KG1 (cell line): ENCODE measurements around the gene TMA7B.

Source experiments
- DNase-seq: peaks from one replicate; lab custom pipeline; 2025; lab: John Stamatoyannopoulos, UW

Gene TMA7B

DNA sequence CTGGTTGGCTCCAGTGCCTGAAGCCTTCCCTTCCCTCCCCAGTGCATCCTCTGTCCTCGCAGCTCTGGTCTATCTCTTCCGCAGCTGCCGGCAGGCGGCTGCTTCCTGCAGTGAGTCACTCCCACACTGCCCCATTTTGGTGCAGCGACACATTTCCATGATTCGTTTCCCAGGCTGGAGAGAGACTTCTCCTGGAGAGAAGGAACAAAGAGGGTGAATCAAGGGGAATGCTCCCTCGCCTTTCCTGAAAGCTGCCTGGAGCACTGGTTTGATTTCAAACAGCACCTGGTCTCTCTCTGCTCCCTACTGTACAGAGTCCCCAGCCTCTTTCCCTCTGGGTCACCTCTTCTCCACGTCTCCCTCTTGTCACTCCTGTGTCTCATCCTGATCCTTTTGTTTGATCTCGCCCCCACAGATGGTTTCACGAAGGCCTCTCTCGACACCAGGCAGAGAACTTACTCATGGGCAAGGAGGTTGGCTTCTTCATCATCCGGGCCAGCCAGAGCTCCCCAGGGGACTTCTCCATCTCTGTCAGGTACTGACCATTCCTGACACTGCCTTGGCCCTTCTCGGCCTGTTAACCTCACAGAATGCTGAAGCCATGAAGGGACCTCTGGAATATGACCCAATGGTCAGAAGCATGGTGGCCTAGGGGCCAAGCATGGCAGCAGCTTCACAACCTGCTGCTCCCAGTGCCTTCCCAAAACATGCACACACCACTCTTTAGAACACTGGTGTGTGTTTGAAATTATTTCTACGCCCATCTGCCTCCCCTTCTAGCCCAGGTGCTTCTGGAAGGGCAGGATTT, at the start of gene TMA7B:
TMA7B (plus strand) TSS at position 758 of the 808 bp plus-strand sequence. CDS start 3,978 bp downstream, outside the sequence.
- DNase-seq: no peak

DNA sequence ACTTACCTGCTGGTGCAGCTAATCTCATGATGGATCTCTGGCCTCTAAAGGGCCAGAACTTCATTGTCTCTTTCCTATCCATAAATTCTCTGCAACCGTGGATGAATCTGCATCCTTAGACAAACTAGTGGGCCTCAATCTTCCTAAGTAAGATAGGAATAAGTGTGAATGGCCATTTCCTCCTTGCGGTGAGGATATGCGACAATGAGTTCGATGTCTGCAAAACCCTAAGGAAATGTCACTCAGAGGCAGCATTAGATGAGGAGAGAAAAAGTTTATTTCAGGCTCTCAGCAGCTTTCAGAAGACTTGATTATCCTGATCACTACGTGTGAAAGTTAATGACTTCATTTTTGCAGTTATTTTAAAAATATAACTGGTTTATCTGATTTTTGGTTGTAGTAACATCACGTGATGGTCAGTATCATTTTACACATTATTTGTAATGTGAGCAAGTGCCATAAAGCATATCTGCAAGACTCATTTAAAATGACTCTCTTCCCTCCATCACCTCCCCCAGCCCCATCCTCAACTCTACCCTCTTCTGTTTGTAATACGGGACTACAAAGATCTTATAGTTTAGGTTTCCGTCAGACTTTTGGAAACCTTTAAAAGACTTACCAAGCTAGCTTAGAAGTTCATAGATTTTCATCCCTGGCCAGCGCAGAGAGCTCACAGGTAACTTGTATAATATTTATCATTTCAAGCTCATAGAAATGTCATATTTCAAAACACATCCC, 49.2 kb upstream of the TMA7B start:
- DNase-seq: no peak

DNA sequence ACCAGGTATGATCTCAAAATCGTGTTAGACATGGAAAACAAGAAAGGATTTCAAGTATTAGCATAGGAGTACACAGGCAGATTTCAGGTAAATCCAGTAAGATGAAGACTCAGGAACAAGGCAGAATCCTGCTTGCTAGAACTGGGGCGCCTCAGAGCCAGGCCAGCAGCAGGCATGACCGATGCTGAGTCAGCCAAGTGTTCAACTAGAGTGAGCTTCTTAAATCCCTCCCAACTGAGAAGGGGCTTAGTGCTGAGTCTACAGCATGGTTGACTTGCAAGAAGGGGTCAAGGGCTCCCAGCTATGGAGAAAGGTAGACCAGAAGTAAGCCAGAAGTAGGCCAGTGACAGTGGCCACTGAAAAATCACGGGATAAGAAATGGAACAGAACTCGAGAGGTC, 46.9 kb upstream of the TMA7B start:
- no peak for DNase-seq

DNA sequence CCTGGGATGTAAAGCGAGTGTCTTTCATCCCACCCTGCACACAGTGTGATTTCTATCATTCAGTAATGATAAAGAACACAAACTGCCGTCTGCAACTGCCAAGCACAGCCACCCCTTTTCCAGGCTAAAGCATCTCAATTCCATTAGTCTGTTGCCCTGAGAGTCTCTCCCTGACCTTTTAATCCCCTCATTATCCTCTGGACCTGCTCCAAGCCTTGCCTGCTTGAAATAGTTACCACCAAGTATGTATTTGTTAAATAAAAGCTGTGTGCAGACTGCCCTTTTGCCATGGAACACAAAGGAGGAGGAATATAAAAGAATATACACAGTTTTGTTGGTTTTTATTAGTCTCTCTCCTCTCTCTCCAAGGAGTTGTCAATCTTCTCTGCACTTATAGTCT, 46.3 kb upstream of the TMA7B start:
- no peak for DNase-seq

DNA sequence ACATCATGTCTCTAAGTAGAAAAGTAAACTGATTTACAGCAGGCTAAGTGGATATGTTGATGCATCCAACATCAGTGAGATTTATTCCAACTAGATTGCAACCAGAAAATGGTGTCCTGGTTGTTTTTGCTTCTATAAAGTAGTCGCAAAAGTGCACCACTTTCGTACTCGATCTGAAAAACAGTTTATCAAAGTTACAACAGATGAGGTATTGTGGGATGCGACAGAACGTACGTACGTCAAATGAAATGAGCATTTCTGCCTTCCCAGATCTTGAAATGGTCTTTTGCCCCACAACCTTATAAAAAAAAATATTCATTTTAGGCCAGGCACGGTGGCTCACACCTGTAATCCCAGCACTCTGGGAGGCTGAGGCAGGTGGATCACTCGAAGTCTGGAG, 45.6 kb upstream of the TMA7B start:
- no peak for DNase-seq

DNA sequence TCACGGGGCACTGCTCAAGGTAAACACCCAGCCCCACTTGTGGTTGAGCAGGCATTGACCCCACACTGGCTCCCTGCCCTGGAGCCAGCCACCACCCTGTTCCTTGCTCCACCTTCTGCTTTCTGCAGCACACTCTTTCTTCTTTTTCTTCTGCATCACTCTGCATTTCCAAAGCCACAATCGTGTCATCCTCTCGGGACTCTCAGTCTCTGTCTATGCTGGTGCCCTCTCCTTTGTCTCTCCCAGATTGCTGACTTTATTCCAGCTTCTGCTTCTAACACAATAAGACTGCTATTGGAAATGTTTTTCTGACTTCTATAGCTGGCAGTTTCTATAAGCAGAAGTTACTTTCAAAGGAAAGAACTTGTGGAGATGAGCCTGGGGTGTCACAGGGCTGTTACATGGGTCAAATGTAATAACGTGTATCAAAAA, 44.9 kb upstream of the TMA7B start:
- no peak for DNase-seq

DNA sequence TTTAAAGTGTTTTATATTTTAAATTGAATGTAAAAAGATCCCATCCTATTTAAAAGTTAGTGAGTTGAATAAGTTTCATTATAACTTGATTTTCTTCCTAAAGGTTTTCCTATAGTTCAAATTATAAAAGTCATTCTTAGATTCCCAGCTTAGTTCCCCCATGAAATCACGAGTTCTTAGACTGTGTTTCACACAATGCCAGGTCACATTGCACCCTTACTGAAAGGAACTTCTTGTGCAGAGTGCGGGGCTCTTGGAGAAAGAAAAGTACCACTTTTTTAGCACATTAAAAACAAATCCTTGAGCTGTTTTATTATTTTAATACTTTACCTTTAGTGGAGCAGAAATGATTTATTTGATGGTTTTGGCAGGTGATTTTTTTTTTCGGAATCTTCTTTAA, 43.7 kb upstream of the TMA7B start:
- DNase-seq: no peak

DNA sequence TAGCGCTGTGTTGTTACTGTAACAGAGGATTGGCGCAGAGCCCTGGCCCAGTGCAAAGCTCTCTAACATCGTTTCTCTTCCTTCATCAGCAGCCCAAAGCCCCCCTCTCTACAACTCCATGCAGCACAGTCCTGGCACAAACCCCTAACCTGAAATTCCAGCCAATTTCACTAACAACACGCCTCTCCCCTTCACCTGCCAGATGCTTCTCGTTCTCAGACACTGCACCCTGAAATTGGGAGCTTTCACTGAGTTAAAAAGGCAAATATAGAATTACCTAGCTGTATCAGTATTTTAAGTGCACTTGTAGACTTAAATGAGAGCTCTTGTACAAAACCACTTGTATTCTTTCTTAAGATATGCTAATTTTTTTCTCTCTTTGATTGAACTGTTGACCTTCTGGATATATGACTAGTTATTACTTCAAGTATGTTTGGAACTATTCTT, 43.0 kb upstream of the TMA7B start:
- DNase-seq: no peak

DNA sequence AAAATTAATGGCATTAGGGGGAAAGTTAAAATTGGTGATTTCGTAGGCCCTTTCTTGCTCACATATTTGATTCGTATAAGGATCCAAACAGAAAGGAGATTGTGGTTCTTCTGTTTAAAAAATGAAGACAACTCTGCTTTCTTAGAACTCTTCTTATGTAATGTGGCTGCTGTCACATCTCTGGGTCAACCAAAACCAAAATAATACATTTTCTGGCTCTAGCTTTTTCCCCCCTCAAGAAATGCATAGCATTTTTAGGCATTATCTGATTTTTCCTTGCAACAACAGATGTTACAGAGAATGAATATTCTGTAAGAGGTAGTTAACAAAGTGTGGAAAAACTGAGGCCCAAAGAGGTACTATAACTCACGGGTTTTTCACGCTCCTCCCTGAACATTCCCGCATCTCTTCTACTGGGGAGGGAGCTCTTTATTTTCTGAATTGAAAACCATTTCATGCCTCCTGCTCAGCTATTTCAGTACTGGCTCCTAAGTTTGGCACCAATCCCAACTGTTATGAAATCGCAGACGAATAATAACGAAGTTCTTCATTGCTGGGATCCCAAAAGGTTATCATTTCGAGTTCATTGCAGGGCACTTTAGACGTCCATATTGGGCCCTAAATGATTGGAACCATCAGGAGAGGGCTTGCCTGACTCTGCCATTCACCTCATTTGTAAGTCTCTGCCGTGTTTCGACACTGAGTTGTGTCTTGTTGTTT, 42.3 kb upstream of the TMA7B start:
- no peak for DNase-seq

DNA sequence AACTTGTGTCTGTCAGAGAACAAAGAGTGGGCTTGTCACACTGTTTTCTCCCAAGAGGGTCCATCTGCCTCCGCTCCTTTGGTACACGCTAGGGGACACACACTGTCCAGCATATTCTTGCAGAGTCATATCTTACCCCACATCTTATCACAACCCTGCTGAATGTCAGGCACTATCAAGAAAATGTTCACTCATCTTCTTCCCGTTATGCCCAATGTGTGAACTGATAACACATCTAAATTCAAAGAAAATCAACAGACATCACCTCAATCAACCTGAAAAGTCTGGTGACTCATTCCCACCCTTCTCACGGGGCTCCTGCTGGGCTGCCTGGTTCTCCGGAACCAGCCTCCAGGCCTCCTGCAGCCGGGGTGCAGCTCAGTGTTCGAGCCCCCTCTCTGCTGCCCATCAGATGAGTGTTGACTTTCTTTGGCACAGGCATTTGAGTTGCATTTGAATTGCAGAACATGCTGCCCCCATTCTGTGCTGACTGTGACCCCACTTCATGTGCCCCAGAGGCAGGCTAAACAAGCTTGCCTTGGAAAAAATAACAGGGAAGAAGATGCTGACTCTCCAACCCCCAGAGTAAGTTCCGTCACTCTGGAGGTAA, 40.0 kb upstream of the TMA7B start:
- no peak for DNase-seq

DNA sequence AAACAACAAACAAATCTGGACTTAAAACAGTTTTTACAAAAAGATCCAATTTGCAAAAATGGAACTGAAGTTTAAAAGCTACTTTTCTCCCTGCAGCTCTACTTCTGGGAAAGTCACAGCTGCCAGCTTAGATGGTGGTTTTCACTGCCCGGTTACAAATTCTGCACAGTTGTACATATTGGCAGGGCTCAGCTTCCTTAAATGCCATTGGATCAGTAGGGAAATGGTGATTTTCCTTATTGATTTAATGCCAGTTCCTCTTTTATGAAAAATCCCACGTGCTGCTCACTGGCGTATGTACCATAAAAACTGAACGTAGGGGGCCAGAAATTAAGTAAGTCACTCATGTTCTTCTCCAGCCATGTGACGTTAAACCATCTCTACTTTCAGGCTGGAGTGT, 36.5 kb upstream of the TMA7B start:
- DNase-seq: no peak

DNA sequence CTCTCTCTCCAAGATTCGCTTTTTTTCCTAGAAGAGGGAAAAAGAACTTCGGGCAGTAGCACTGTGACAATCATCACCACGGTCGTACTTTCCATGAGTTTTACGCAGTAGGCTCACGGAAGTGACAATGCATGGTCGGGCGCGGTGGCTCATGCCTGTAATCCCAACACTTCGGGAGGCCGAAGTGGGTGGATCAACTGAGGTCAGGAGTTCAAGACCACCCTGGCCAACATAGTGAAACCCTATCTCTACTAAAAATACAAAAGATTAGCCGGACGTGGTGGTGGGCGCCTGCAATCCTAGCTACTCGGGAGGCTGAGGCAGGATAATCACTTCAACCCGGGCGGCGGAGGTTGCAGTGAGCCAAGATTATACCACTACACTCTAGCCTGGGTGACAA, 35.9 kb upstream of the TMA7B start:
- DNase-seq: no peak

DNA sequence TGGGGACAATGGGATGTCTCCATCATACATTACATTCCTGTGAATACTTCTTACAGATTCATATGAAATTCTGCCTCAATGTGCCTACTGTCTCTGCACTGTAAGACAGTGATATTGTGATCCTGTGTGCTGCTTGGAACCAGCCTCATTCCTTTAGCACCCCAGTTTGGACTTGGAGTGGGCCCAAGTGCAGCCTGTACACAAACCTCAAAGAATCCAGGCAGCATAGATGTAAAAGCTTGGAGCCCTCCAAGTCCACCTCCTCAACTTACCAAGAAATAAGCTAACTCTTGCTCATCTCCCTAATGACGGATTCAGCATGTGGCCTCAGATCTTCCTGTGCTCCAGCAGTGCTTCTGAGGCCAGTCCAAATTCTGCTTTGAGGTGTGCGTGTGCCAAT, 34.9 kb upstream of the TMA7B start:
- DNase-seq: no peak

DNA sequence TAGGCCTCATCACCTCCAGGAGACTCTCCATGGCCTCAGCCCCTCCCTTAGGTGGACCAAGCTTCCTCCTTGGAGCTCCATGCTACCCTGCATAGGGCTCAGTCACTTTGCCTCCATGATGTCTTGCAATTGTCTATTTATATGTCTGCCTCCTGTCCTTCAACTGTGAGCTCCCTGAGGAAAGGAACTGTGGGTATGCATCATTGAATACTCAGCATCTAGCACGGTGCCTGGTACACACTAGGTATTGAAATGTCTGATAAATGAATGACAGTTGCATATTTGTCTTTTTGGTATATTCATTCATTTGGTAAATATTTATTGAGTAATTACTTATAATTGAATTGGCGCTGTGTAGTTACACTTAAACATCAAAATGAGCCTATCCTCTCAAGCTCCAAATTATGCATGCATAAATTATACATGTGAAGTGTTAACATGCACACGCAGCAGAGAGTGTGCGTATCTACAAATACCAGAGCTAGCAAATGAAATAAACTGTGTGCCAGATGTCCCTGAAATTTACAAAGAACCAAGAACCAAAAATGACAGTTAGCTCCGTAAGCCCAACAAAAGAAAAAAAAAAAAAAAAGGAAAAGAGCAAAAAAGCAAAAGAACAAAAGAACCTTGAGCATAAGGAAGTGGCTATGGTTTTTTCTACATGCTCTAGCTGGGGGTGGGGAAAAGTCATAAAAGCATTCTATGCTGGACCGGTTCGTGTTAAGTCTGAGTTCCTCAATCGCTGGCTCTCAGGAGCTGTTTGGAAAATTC, 34.1 kb upstream of the TMA7B start:
- DNase-seq: no peak

DNA sequence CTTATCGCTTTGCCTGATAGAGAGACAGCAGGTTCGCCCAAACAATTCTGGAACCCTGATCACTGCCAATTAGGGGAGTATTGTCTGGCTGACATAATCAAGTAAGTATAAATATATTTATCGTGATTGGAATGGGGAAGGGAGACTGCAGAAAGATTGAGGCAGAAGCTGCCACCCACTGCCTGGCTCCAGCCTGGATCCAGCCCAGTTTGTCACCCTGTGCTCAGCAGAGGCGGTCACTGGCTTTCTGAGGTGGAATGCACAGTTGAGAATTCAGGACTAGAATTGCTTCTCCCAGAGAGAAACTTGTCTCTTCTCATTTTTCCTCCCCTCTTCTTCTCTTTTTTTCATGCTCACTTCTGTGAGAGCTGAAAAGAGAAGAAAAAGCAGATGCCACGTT, 33.4 kb upstream of the TMA7B start:
- no peak for DNase-seq

DNA sequence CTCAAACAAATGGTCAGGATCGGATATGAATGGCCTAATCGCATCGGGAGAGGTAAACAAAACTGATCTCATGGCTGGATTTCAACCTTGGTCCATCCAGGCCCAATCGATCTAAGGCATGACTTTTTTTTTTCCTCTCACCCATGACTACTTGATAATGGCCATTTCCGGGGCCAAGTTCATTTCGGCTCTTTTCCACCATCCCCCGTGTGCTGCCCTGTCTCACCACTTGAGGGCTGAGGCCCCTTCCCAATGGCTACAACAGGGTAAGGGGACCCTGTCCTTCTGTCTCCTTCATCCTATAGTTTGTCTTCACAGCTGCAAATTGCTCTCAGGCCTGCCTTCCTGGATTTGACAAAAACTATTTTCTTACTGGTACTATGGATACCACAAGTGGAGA, 32.7 kb upstream of the TMA7B start:
- DNase-seq: no peak

DNA sequence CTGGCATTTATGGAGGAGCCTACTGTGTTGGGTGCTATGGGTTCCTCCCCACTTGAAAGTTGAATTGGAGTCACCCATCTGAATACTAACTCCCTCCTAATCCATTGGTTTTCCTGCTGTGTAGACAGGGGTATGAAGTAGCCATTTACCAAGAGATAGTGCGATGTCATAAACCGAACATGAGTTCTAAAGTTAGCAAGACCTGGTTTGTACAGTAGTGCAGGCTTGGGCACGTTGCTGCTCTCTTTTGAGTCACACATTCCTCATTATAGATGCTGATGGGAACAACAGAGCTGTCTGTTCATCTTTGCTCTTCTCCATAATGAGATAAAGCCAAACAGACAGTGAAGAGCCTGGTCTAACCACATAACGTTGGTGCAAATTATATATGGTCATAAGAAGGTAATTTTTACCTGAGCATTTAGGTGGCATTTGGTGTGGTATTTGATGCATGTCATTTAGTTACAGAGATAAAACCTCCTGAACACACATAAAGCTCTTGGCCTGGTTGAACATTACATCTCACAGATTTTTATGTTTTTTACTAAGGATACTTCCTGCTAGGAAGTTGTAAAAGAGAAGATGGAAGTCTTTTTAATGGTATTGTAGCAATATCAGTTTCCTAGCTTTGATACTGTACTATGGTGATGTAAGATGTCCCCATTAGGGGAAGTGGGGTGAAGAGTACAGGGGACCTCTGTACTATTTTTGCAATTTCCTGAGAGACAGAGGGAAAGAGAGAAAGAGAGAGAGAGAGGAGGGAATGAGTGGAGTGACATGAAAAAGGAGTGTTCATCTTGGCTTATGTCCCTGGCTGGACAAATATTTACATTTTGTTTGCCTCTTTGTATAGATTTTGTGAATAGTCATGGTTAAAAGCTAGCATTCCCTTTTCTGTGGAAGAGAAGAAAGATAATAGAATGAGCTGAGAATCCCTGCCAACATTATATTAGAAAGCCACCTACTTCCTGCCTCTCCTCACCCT, 31.4 kb upstream of the TMA7B start:
- no peak for DNase-seq

DNA sequence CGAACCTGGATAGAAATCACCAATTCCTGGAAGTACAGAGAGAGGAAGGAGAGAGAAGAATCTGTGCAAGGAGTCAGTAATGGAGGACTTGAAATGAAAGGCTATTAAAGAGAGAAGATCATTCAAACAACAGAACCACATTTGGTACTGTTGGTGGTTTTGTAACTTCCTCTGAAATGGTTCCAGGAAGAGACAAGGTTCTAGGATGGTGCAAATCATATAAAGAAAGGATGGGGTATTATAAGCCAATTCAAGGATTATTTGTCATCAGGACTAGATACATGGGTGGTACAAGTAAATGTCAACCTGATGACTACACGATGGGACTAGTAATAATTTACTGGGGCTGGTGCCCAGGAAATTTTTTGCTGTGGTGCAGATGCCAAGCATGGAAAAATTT, 28.9 kb upstream of the TMA7B start:
- DNase-seq: no peak

DNA sequence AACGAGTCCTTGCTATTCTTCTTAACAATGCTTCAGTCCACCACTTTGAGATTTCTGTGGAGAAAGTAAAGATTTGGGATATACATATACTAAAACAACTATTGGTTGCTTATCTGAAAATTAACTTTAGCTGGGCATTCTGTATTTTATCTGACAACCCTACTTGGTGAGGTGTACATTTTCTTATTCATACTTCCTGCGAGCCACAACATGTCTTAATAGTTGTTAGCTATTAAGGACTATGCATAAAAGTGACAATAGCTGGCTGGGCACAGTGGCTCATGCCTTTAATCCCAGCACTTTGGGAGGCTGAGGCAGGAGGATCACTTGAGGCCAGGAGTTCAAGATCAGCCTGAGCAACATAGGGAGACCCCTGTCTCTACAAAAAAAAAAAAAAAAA, 28.0 kb upstream of the TMA7B start:
- no peak for DNase-seq

DNA sequence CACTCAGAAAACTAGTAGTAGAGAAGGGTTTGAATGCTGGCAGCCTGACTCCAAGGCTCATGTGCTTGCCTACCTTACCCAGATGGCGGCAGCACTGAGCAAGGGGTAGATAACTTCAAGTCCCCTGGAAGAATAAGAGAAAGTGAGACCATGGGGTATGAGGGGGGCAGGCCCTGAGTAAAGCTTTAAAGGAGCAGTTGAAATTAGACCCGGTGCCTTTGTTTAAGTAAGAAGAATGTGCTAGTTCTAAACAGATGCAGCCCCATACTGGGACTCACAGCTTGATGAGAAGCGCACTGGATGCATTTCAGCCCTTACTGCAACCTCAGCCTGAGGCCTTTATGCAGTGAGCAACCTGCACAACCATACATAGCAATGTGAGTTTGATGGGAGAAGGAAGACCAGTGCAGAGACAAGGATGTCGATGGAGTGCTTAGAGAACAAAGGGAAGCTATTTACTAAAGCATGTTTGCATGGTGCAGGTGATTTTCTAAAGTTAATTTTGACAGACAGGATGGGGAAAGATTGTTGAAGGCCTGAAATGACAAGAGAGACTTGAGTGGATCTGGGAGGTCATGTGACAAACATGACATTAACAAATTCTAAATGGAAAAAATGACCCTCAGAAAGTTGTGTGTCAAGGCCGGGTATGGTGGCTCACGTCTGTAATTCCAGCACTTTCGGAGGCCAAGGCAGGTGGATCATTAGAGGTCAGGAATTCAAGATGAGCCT, 27.1 kb upstream of the TMA7B start:
- DNase-seq: no peak
